NK-92 (cell line): ENCODE measurements around the gene TTC39B.

Experiments used
- DNase-seq: peaks from one replicate; lab custom pipeline; 2025; ENCODE audit not compliant: unreplicated experiment; lab: John Stamatoyannopoulos, UW

TTC39B gene

GRCh38 chr9:15304632-15305031 is 2.4 kb downstream of the TTC39B start:
- no peak for DNase-seq

- DNase-seq = no peak
Observed at GRCh38 chr9:15300218-15300617, 6.8 kb downstream of the TTC39B start.

- no peak for DNase-seq
Observed at GRCh38 chr9:15299374-15299939, 7.6 kb downstream of the TTC39B start.

- no peak for DNase-seq
Observed at GRCh38 chr9:15298362-15298761, 8.7 kb downstream of the TTC39B start.

GRCh38 chr9:15295761-15296405 is 11.1 kb downstream of the TTC39B start:
- DNase-seq = no peak

- DNase-seq = no peak
Observed at GRCh38 chr9:15294604-15295003, 12.4 kb downstream of the TTC39B start.

GRCh38 chr9:15293804-15294316 is 13.2 kb downstream of the TTC39B start:
- DNase-seq = no peak

- DNase-seq = no peak
Observed at GRCh38 chr9:15293084-15293483, 13.9 kb downstream of the TTC39B start.

- no peak for DNase-seq
Observed at GRCh38 chr9:15289603-15290002, 17.4 kb downstream of the TTC39B start.

- DNase-seq = no peak
Observed at GRCh38 chr9:15287309-15287708, 19.7 kb downstream of the TTC39B start.

- DNase-seq = no peak
Observed at GRCh38 chr9:15286161-15286821, 20.7 kb downstream of the TTC39B start.

- DNase-seq = no peak
Observed at GRCh38 chr9:15282567-15283285, 24.3 kb downstream of the TTC39B start.

- DNase-seq = no peak
Observed at GRCh38 chr9:15280647-15281046, 26.4 kb downstream of the TTC39B start.

GRCh38 chr9:15278839-15279238 is 28.2 kb downstream of the TTC39B start:
- DNase-seq = no peak

- no peak for DNase-seq
Observed at GRCh38 chr9:15278091-15278687, 28.8 kb downstream of the TTC39B start.

- DNase-seq = no peak
Observed at GRCh38 chr9:15277400-15278090, 29.5 kb downstream of the TTC39B start.

- no peak for DNase-seq
Observed at GRCh38 chr9:15276328-15276938, 30.6 kb downstream of the TTC39B start.

GRCh38 chr9:15274425-15274824 is 32.6 kb downstream of the TTC39B start:
- DNase-seq = no peak

GRCh38 chr9:15272377-15272928 is 34.6 kb downstream of the TTC39B start:
- DNase-seq = no peak

GRCh38 chr9:15271403-15271802 is 35.6 kb downstream of the TTC39B start:
- DNase-seq = no peak
